K562 (cell line): ENCODE measurements around the gene METTL2A. TPM values are rescaled to one million over a fixed set of nuclear protein-coding genes. Genes with fewer than 3 reads are reported as not detected.
A peak's percentile ranks its signal among the peaks of the same experiment; 100 is the strongest.

Source experiments
- CHD1 ChIP-seq: fragments of 200-600 bp; sonication (generic); IDR thresholded peaks from one replicate; pipeline ENCODE4 v1.6.1; 2012; ENCODE audit warnings: mild to moderate bottlenecking, moderate library complexity, low read length, inconsistent platforms
- FOXJ3 ChIP-seq: sonication (generic); formaldehyde crosslinking; IDR thresholded peaks from 2 replicates; pipeline ENCODE4 v1.4.0; 2020; ENCODE audit warnings: mild to moderate bottlenecking, missing genetic modification reagents
- MTA3 ChIP-seq: fragments of 450-650 bp; formaldehyde crosslinking; IDR thresholded peaks from 2 replicates; pipeline ENCODE4 v1.6.1; 2017; ENCODE audit warnings: mild to moderate bottlenecking, borderline replicate concordance
- SREBF1 ChIP-seq: fragments of 150-350 bp; IDR thresholded peaks from 2 replicates; pipeline ENCODE4 v1.6.1; 2014; ENCODE audit warnings: antibody characterized with exemption, low read depth, low read length, borderline replicate concordance
- TGIF2 ChIP-seq: sonication (generic); formaldehyde crosslinking; IDR thresholded peaks from 2 replicates; pipeline ENCODE4 v1.8.1; 2022; ENCODE audit warnings: mild to moderate bottlenecking, missing genetic modification reagents, moderate library complexity
- ZHX1 ChIP-seq: fragments of 150-350 bp; conservative IDR thresholded peaks from 2 replicates; pipeline ENCODE4 v1.6.1; 2014; ENCODE audit warnings: low read length
- ZNF239 ChIP-seq: fragments of 250-450 bp; sonication (Bioruptor Pico); IDR thresholded peaks from 2 replicates; pipeline ENCODE4 v1.4.0; 2020; ENCODE audit warnings: mild to moderate bottlenecking
- ZNF830 ChIP-seq: fragments of 250-450 bp; sonication (Bioruptor Pico); IDR thresholded peaks from 2 replicates; pipeline ENCODE4 v1.5.0; 2021; ENCODE audit warnings: mild to moderate bottlenecking
- polyA plus RNA-seq, 8 experiments: library from polyadenylated mRNA; depleted of rRNA in 4 of 8; stranded (reverse) in 5 of 8; unstranded in 3 of 8; fragments of >200 nt; fragmentation: Nextera tagmentation in 2 of 8; fragmentation: Illumina TruSeq in 1 of 8; extraction: Ambion mirVana in 2 of 8; extraction: Trizol in 1 of 8; gene quantifications; 2 replicates each; pipeline versions ENCODE4 v1.2.1 to v1.2.3, GENCODE V29; 2011 to 2014; ENCODE audit warnings: inconsistent platforms in 1 of 8, missing spikeins in 1 of 8
- total RNA-seq, 7 experiments: library from RNA; depleted of rRNA in 6 of 7; stranded (reverse); fragments of >200 nt in 6 of 7; fragmentation: Illumina TruSeq in 2 of 7; extraction: Trizol in 2 of 7; gene quantifications; 2 replicates each; pipeline versions ENCODE4 v1.2.1 to v1.2.3, GENCODE V29; 2011 to 2021; ENCODE audit warnings: low replicate concordance in 1 of 7
- TF ChIP-seq, protein P1 (sequence below): fragments of 450-650 bp; IDR thresholded peaks from 2 replicates; pipeline ENCODE4 v1.6.1; 2017; ENCODE audit warnings: antibody characterized with exemption, mild to moderate bottlenecking
- TF ChIP-seq, protein P2 (sequence below): fragments of 250-450 bp; sonication (Bioruptor Pico); IDR thresholded peaks from 2 replicates; pipeline ENCODE4 v1.4.0; 2020; ENCODE audit warnings: mild to moderate bottlenecking, moderate library complexity
- TF ChIP-seq, protein P3 (sequence below): fragments of 200-800 bp; sonication (Bioruptor generic); IDR thresholded peaks from 2 replicates; pipeline ENCODE4 v1.6.1; 2017; ENCODE audit warnings: missing genetic modification characterization, missing compliant biosample characterization
- TF ChIP-seq, protein P4 (sequence below): sonication (generic); formaldehyde crosslinking; IDR thresholded peaks from 2 replicates; pipeline ENCODE4 v1.8.0; 2023; ENCODE audit warnings: missing genetic modification reagents, mild to moderate bottlenecking, borderline replicate concordance

The METTL2A gene
- total and polyA plus RNA-seq, 9 of the 15 experiments (the other 6 are each of a cell fraction or from before 2014, with no cell fraction given), result 21.0 to 52.5 (median 33.2) TPM

DNA sequence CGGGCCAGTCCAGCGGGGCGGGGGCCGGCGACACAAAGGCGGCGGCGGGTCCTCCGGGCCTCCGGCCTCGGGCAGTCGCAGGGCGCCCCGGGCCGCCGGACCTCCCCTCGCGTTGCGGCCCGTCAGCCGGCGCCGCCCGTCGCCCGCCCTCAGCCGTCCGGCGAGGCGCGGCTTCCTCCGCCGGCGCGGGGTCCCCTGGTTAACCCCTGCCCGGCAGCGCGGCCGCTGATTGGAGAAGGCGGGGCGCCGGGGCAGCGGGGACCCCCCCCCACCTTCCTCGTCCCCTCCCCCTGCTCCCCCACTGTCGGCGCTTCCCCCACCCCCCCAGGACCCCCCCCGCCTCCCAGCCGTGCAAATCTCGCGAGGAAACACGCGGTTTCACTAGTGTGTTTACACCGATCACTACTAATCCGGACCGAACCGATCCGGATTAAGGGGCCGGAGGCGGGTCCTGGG is 54.8 kb downstream of the METTL2A start, which contains the start of gene TLK2 (continued):
- TF ChIP-seq, protein P1, sequence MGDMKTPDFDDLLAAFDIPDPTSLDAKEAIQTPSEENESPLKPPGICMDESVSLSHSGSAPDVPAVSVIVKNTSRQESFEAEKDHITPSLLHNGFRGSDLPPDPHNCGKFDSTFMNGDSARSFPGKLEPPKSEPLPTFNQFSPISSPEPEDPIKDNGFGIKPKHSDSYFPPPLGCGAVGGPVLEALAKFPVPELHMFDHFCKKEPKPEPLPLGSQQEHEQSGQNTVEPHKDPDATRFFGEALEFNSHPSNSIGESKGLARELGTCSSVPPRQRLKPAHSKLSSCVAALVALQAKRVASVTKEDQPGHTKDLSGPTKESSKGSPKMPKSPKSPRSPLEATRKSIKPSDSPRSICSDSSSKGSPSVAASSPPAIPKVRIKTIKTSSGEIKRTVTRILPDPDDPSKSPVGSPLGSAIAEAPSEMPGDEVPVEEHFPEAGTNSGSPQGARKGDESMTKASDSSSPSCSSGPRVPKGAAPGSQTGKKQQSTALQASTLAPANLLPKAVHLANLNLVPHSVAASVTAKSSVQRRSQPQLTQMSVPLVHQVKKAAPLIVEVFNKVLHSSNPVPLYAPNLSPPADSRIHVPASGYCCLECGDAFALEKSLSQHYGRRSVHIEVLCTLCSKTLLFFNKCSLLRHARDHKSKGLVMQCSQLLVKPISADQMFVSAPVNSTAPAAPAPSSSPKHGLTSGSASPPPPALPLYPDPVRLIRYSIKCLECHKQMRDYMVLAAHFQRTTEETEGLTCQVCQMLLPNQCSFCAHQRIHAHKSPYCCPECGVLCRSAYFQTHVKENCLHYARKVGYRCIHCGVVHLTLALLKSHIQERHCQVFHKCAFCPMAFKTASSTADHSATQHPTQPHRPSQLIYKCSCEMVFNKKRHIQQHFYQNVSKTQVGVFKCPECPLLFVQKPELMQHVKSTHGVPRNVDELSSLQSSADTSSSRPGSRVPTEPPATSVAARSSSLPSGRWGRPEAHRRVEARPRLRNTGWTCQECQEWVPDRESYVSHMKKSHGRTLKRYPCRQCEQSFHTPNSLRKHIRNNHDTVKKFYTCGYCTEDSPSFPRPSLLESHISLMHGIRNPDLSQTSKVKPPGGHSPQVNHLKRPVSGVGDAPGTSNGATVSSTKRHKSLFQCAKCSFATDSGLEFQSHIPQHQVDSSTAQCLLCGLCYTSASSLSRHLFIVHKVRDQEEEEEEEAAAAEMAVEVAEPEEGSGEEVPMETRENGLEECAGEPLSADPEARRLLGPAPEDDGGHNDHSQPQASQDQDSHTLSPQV, result no peak; the same call in 1 of the 2 replicates
- TF ChIP-seq ZHX1, result no peak
- no peak for TF ChIP-seq ZNF239 (CRISPR knock-in tag)
- TF ChIP-seq FOXJ3 (CRISPR knock-in tag), result no peak
- TF ChIP-seq, protein P2, sequence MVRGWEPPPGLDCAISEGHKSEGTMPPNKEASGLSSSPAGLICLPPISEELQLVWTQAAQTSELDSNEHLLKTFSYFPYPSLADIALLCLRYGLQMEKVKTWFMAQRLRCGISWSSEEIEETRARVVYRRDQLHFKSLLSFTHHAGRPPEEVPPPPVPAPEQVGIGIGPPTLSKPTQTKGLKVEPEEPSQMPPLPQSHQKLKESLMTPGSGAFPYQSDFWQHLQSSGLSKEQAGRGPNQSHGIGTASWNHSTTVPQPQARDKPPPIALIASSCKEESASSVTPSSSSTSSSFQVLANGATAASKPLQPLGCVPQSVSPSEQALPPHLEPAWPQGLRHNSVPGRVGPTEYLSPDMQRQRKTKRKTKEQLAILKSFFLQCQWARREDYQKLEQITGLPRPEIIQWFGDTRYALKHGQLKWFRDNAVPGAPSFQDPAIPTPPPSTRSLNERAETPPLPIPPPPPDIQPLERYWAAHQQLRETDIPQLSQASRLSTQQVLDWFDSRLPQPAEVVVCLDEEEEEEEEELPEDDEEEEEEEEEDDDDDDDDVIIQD, result no peak
- TF ChIP-seq SREBF1, result no peak
- TF ChIP-seq ZNF830 (CRISPR knock-in tag), result no peak
- TF ChIP-seq, protein P3, sequence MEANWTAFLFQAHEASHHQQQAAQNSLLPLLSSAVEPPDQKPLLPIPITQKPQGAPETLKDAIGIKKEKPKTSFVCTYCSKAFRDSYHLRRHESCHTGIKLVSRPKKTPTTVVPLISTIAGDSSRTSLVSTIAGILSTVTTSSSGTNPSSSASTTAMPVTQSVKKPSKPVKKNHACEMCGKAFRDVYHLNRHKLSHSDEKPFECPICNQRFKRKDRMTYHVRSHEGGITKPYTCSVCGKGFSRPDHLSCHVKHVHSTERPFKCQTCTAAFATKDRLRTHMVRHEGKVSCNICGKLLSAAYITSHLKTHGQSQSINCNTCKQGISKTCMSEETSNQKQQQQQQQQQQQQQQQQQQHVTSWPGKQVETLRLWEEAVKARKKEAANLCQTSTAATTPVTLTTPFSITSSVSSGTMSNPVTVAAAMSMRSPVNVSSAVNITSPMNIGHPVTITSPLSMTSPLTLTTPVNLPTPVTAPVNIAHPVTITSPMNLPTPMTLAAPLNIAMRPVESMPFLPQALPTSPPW (CRISPR knock-in tag), result peak; percentile 97
- TF ChIP-seq, protein P4, sequence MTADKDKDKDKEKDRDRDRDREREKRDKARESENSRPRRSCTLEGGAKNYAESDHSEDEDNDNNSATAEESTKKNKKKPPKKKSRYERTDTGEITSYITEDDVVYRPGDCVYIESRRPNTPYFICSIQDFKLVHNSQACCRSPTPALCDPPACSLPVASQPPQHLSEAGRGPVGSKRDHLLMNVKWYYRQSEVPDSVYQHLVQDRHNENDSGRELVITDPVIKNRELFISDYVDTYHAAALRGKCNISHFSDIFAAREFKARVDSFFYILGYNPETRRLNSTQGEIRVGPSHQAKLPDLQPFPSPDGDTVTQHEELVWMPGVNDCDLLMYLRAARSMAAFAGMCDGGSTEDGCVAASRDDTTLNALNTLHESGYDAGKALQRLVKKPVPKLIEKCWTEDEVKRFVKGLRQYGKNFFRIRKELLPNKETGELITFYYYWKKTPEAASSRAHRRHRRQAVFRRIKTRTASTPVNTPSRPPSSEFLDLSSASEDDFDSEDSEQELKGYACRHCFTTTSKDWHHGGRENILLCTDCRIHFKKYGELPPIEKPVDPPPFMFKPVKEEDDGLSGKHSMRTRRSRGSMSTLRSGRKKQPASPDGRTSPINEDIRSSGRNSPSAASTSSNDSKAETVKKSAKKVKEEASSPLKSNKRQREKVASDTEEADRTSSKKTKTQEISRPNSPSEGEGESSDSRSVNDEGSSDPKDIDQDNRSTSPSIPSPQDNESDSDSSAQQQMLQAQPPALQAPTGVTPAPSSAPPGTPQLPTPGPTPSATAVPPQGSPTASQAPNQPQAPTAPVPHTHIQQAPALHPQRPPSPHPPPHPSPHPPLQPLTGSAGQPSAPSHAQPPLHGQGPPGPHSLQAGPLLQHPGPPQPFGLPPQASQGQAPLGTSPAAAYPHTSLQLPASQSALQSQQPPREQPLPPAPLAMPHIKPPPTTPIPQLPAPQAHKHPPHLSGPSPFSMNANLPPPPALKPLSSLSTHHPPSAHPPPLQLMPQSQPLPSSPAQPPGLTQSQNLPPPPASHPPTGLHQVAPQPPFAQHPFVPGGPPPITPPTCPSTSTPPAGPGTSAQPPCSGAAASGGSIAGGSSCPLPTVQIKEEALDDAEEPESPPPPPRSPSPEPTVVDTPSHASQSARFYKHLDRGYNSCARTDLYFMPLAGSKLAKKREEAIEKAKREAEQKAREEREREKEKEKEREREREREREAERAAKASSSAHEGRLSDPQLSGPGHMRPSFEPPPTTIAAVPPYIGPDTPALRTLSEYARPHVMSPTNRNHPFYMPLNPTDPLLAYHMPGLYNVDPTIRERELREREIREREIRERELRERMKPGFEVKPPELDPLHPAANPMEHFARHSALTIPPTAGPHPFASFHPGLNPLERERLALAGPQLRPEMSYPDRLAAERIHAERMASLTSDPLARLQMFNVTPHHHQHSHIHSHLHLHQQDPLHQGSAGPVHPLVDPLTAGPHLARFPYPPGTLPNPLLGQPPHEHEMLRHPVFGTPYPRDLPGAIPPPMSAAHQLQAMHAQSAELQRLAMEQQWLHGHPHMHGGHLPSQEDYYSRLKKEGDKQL (CRISPR knock-in tag), result no peak
- no peak for TF ChIP-seq TGIF2 (CRISPR knock-in tag)
- TF ChIP-seq CHD1, result no peak
- TF ChIP-seq MTA3, result no peak
